Endothelial cell of umbilical vein (primary cell): ENCODE measurements around the gene NRARP. TPM values are rescaled to one million over a fixed set of nuclear protein-coding genes. Genes with fewer than 3 reads are reported as not detected.

Source experiments
- BruUV-seq: library from RNA; stranded (reverse); fragments of 400-500 nt; replicated peaks from 2 replicates; lab custom pipeline; 2021; lab: Mats Ljungman, UMichigan
- CTCF ChIA-PET: fragments of 300-600, 350-600 bp; sonication (Branson Sonifier 250); formaldehyde crosslinking; loops from one replicate; lab custom pipeline; 2021; ENCODE audit warnings: antibody characterized with exemption, inconsistent platforms; lab: Charles Lee
- POLR2A ChIA-PET: fragments of 300-600, 350-600 bp; sonication (Branson Sonifier 250); formaldehyde crosslinking; loops from one replicate; lab custom pipeline; 2021; ENCODE audit warnings: antibody characterized with exemption, inconsistent platforms; lab: Charles Lee
- DNase-seq: peaks from one replicate; pipeline ENCODE4 v3.0.0-alpha.2; 2011; ENCODE audit warnings: low read depth, low spot score
- FAIRE-seq: peaks from 2 replicates; lab custom pipeline; 2011; peaks lifted over from hg19 to GRCh38; lab: Jason Lieb, UNC
- H2AFZ ChIP-seq: 2 replicates; pipeline ENCODE4 v1.6.0; 2012; ENCODE audit warnings: low read depth, low read length, control low read depth, inconsistent platforms
- H3K27ac ChIP-seq: 2 replicates; pipeline ENCODE4 v1.5.1; 2011; ENCODE audit warnings: low read depth, mild to moderate bottlenecking, control low read depth, low read length, moderate library complexity; ENCODE audit not compliant: insufficient read depth
- H3K27me3 ChIP-seq, 2 experiments: 2 replicates each; pipeline versions ENCODE4 v1.6.0 to v1.6.1; 2011; ENCODE audit warnings: low read length in 2 of 2, mixed read lengths in 1 of 2; ENCODE audit not compliant: control insufficient read depth in 2 of 2, insufficient read depth in 2 of 2
- H3K36me3 ChIP-seq, 2 experiments: 2 replicates in 1 of 2; 3 replicates in 1 of 2; pipeline ENCODE4 v1.5.1; 2011; ENCODE audit warnings: low read length in 2 of 2, mild to moderate bottlenecking in 1 of 2, moderate library complexity in 1 of 2; ENCODE audit not compliant: control insufficient read depth in 2 of 2, insufficient read depth in 2 of 2; ENCODE audit errors: extremely low read depth in 1 of 2
- H3K4me1 ChIP-seq: 3 replicates; pipeline ENCODE4 v1.5.1; 2011; ENCODE audit warnings: mild to moderate bottlenecking, low read length; ENCODE audit not compliant: control insufficient read depth, insufficient read depth; ENCODE audit errors: extremely low read depth
- H3K4me2 ChIP-seq: 2 replicates; pipeline ENCODE4 v1.6.1; 2011; ENCODE audit warnings: low read length, control low read depth, mixed read lengths; ENCODE audit not compliant: insufficient read depth
- H3K4me3 ChIP-seq, 3 experiments: fragments of 200-600 bp in 1 of 3; sonication (generic), shearing (Covaris generic) in 1 of 3; replicated peaks in 1 of 3; 2 replicates each; pipeline ENCODE4 v1.5.1; 2011 to 2016; ENCODE audit warnings: control low read depth in 3 of 3, low read length in 3 of 3, mild to moderate bottlenecking in 2 of 3, inconsistent platforms in 1 of 3, low read depth in 1 of 3, moderate library complexity in 1 of 3; ENCODE audit not compliant: insufficient read depth in 1 of 3
- H3K79me2 ChIP-seq: 2 replicates; pipeline ENCODE4 v1.6.0; 2012; ENCODE audit warnings: low read length, inconsistent platforms; ENCODE audit not compliant: control insufficient read depth, insufficient read depth
- H3K9ac ChIP-seq: replicated peaks from 2 replicates; pipeline ENCODE3; 2011; ENCODE audit warnings: low read length, control low read depth; ENCODE audit not compliant: insufficient read depth; ENCODE audit errors: extremely low read depth
- H3K9me1 ChIP-seq: replicated peaks from 3 replicates; pipeline ENCODE4 v1.6.0; 2011; ENCODE audit warnings: mild to moderate bottlenecking, low read length; ENCODE audit not compliant: control insufficient read depth, insufficient read depth; ENCODE audit errors: extremely low read depth
- H3K9me3 ChIP-seq: replicated peaks from 2 replicates; pipeline ENCODE4 v1.5.1; 2012; ENCODE audit warnings: low read length, inconsistent platforms; ENCODE audit not compliant: control insufficient read depth, insufficient read depth
- H4K20me1 ChIP-seq: replicated peaks from 2 replicates; pipeline ENCODE3; 2011; ENCODE audit warnings: mild to moderate bottlenecking, low read length; ENCODE audit not compliant: control insufficient read depth, insufficient read depth; ENCODE audit errors: extremely low read depth
- EZH2 ChIP-seq: IDR thresholded peaks from 2 replicates; pipeline ENCODE4 v1.6.1; 2012; ENCODE audit warnings: borderline replicate concordance, low read depth, mild to moderate bottlenecking, moderate library complexity, low read length, inconsistent platforms; ENCODE audit not compliant: severe bottlenecking
- FOS ChIP-seq: IDR thresholded peaks from 2 replicates; pipeline ENCODE4 v1.6.1; 2011; ENCODE audit warnings: mild to moderate bottlenecking, low read length, moderate library complexity, borderline replicate concordance; ENCODE audit not compliant: insufficient read depth
- GATA2 ChIP-seq: IDR thresholded peaks from 2 replicates; pipeline ENCODE4 v1.7.0; 2011; ENCODE audit warnings: low read depth, mild to moderate bottlenecking, moderate library complexity, mixed read lengths, low read length; ENCODE audit not compliant: insufficient read length, insufficient read depth
- JUN ChIP-seq: IDR thresholded peaks from 2 replicates; pipeline ENCODE4 v1.6.1; 2011; ENCODE audit warnings: borderline replicate concordance, low read depth; ENCODE audit not compliant: insufficient read length, insufficient read depth
- MYC ChIP-seq: IDR thresholded peaks from one replicate; pipeline ENCODE4 v1.6.1; 2011; ENCODE audit warnings: mild to moderate bottlenecking, low read depth, low read length
- POLR2A ChIP-seq: IDR thresholded peaks from 2 replicates; pipeline ENCODE4 v1.6.1; 2012; ENCODE audit warnings: low read depth, mild to moderate bottlenecking, control low read depth, low read length
- POLR2AphosphoS5 ChIP-seq: IDR thresholded peaks from 2 replicates; pipeline ENCODE4 v1.6.1; 2012; ENCODE audit warnings: low read depth, mild to moderate bottlenecking, control low read depth, low read length, moderate library complexity; ENCODE audit not compliant: insufficient read depth
- dilution Hi-C: fragments of 300-500 bp; cut with MboI; formaldehyde crosslinking; loops from one replicate; pipeline ENCODE4 v1.15.0; 2019; ENCODE audit warnings: low sequenced_read_pairs; ENCODE audit not compliant: extremely low pct_ligation_motif_present
- intact Hi-C: fragments of 100-400 bp; cut with micrococcal nuclease; formaldehyde crosslinking; loops from one replicate; pipeline ENCODE4 v1.10.0; 2022
- polyA plus RNA-seq, 4 experiments: library from polyadenylated mRNA; depleted of rRNA in 3 of 4; stranded (reverse) in 3 of 4; unstranded in 1 of 4; fragments of >200 nt; gene quantifications; 2 replicates each; pipeline versions ENCODE4 v1.2.1 to v1.2.3, GENCODE V29; 2011 to 2012; ENCODE audit warnings: missing spikeins in 1 of 4
- total RNA-seq: library from RNA; stranded (reverse); gene quantifications from 2 replicates; pipeline ENCODE4 v1.2.3, GENCODE V29; 2021
- TF ChIP-seq, protein P1 (sequence below): IDR thresholded peaks from 2 replicates; pipeline ENCODE4 v1.6.1; 2011; ENCODE audit not compliant: insufficient read depth, insufficient read length
- TF ChIP-seq, protein P2 (sequence below), 2 donors: IDR thresholded peaks; 1 replicate in 1 of 2; 2 replicates in 1 of 2; pipeline ENCODE4 v1.5.1; 2011; ENCODE audit warnings: low read length in 2 of 2, mild to moderate bottlenecking in 2 of 2, moderate library complexity in 2 of 2, control low read depth in 1 of 2, inconsistent platforms in 1 of 2, low read depth in 1 of 2; ENCODE audit not compliant: insufficient read depth in 1 of 2; ENCODE audit errors: extremely low read depth in 1 of 2

Gene NRARP
- total and polyA plus RNA-seq, 2 donors (not counting 3 experiments of a cell fraction or from before 2014, with no cell fraction given): 50.0 to 72.9 TPM

DNA sequence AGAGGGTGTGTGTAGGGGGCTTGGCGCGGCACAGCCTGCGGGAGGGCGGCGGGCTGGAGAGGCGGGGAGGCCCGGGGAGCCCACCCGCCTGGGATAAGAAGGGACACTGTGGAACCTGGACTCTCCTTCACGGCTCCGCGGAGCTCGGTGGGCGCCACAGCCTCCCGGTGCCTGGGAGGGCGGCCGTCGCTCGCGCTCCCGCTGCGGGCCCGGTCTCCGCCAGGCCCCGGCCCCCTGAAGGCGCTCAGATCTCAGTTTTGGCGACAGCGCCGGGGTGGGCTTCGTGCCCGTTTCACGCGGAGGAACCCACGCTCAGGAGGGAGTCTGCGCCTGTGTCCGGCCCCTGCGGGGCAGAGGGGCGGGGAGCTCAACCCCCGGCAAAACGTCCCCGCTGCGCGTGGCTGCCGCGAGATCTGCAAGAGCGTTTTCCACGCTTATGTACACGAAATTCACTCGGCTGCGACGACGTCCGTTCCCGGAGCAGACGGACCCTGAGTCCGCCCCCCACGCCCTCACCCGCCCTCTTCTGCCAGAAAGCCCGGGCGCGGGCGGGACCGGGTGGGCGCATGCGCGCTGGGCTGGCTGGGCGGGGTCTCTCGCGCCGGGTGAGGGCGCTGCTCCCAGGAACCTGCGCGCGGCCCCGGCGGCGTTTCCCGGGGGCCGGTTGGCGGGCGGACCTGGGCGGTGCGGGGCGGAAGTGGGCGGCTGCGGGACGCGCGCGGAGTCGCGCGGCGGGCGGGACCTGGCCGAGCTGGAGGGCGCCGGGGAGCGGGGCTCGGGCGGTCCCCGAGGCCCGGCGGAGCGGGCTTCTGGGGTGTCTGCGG is 47.2 kb downstream of the NRARP start, which contains the start of gene NELFB:
Gene NELFB, plus strand, starts transcription at position 704 of the 824 bp plus-strand sequence.
- DNase-seq (peak; percentile 75), FAIRE-seq (peak; percentile 78)
- intact Hi-C loops: loop anchor here (1.0 to 2.0 kb wide), 3 partner anchors 14 to 22 kb away; partner anchors contain the start of gene TOR4A
- dilution Hi-C loops: no loop called here
- no peaks in the 10 kb centered on the region for H3K27me3 ChIP-seq
- H3K4me3 ChIP-seq: peak within 1 kb of the TSS; percentile 41 to 94 (median 41)
- ChIA-PET CTCF (interaction anchor here (0.8 to 4.4 kb wide), 9 partner anchors 10 to 168 kb away, joined by 3 to 31 read pairs (median 6); partner anchors contain the start of genes EXD3, NOXA1, RNF224 and TOR4A), POLR2A (interaction anchor here (0.5 to 4.9 kb wide), 2 partner anchors 12 to 230 kb away, joined by 3 to 66 read pairs; partner anchors contain the start of gene TUBB4B)
- H4K20me1 ChIP-seq: no peaks in the 10 kb centered on the region
- peak within 1 kb of the TSS; percentile 83 for H3K4me2 ChIP-seq
- no TSS peak for BruUV-seq
- TF ChIP-seq POLR2A (peak; percentile 85), JUN (no peak), MYC (no peak), GATA2 (no peak), EZH2 (no peak), POLR2AphosphoS5 (peak; percentile 85), FOS (no peak)
- TF ChIP-seq, protein P1, sequence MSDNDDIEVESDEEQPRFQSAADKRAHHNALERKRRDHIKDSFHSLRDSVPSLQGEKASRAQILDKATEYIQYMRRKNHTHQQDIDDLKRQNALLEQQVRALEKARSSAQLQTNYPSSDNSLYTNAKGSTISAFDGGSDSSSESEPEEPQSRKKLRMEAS: no peak
- TF ChIP-seq, protein P2, sequence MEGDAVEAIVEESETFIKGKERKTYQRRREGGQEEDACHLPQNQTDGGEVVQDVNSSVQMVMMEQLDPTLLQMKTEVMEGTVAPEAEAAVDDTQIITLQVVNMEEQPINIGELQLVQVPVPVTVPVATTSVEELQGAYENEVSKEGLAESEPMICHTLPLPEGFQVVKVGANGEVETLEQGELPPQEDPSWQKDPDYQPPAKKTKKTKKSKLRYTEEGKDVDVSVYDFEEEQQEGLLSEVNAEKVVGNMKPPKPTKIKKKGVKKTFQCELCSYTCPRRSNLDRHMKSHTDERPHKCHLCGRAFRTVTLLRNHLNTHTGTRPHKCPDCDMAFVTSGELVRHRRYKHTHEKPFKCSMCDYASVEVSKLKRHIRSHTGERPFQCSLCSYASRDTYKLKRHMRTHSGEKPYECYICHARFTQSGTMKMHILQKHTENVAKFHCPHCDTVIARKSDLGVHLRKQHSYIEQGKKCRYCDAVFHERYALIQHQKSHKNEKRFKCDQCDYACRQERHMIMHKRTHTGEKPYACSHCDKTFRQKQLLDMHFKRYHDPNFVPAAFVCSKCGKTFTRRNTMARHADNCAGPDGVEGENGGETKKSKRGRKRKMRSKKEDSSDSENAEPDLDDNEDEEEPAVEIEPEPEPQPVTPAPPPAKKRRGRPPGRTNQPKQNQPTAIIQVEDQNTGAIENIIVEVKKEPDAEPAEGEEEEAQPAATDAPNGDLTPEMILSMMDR (IDR thresholded peaks at IDR 0.05; ENCODE audit: extremely low read depth in 1 of 2, insufficient read depth in 1 of 2, low read depth in 1 of 2, low read length in 2 of 2): no peak
- H3K79me2 ChIP-seq: peaks cover 18% of the 10 kb centered on the region
- H3K4me1 ChIP-seq: peaks cover 14% of the 10 kb centered on the region
- H2AFZ ChIP-seq: peak within 1 kb of the TSS; percentile 97
- no peaks in the 10 kb centered on the region for H3K9me1 ChIP-seq
- peak within 1 kb of the TSS; percentile 65 for H3K9ac ChIP-seq
- no peaks in the 10 kb centered on the region for H3K9me3 ChIP-seq
- H3K36me3 ChIP-seq: peaks cover 2 to 5% of the 10 kb centered on the region in 2 experiments
- no peak within 1 kb of the TSS for H3K27ac ChIP-seq
